ENCODE data around the gene PRUNE2. TPM values are rescaled to one million over a fixed set of nuclear protein-coding genes. Genes with fewer than 3 reads are reported as not detected.

PRUNE2 gene
- total and polyA plus RNA-seq, 4 donors = 3.8 to 18.1 (median 7.8) TPM

- Histone ChIP-seq H3K36me3 (ENCODE audit: control insufficient read depth in 4 of 4, insufficient read depth in 4 of 4, low read length in 4 of 4) (no peaks in the 10 kb centered on the region), H3K9me3 (ENCODE audit: control insufficient read depth in 4 of 4, insufficient read depth in 3 of 4, low read length in 3 of 4) (peaks cover 0 to 3% (median 0%) of the 10 kb centered on the region in 4 donors), H3K9ac (ENCODE audit: insufficient read depth in 1 of 2, low read length in 2 of 2) (no peak overlapping the region), H3K27ac (ENCODE audit: low read depth in 1 of 2, low read length in 1 of 2) (no peak overlapping the region), H3K4me3 (no peak overlapping the region), H3K27me3 (ENCODE audit: control insufficient read depth in 3 of 3, insufficient read depth in 3 of 3, low read length in 2 of 3) (no peaks in the 10 kb centered on the region), H3K4me1 (ENCODE audit: control insufficient read depth in 5 of 5, insufficient read depth in 5 of 5, low read length in 5 of 5) (peaks cover 0 to 7% (median 0%) of the 10 kb centered on the region in 5 donors)
- no peak for DNase-seq
- ATAC-seq (ENCODE audit: insufficient read depth, low FRiP score) = no peak
- TF ChIP-seq CTCF (IDR thresholded peaks at IDR 0.05; ENCODE audit: control extremely low read depth, extremely low read depth) = no peak
- 79 to 89% methylated on average over 5 of the region's 5 CpGs for WGBS, 2 donors
Measured at GRCh38 chr9:76642701-76643209, 263.2 kb downstream of the PRUNE2 start.

GRCh38 chr9:76642074-76642473 is 263.8 kb downstream of the PRUNE2 start:
- DNase-seq (no peak), ATAC-seq (ENCODE audit: insufficient read depth, low FRiP score) (no peak)
- TF ChIP-seq CTCF (IDR thresholded peaks at IDR 0.05; ENCODE audit: control extremely low read depth, extremely low read depth) = no peak
- Histone ChIP-seq H3K27me3 (ENCODE audit: control insufficient read depth in 3 of 3, insufficient read depth in 3 of 3, low read length in 2 of 3) (no peaks in the 10 kb centered on the region), H3K4me1 (ENCODE audit: control insufficient read depth in 5 of 5, insufficient read depth in 5 of 5, low read length in 5 of 5) (peaks cover 0 to 7% (median 0%) of the 10 kb centered on the region in 5 donors), H3K9ac (ENCODE audit: insufficient read depth in 1 of 2, low read length in 2 of 2) (no peak overlapping the region), H3K4me3 (no peak overlapping the region), H3K27ac (ENCODE audit: low read depth in 1 of 2, low read length in 1 of 2) (no peak overlapping the region), H3K9me3 (ENCODE audit: control insufficient read depth in 4 of 4, insufficient read depth in 3 of 4, low read length in 3 of 4) (peaks cover 0 to 3% (median 0%) of the 10 kb centered on the region in 4 donors), H3K36me3 (ENCODE audit: control insufficient read depth in 4 of 4, insufficient read depth in 4 of 4, low read length in 4 of 4) (no peaks in the 10 kb centered on the region)
- WGBS, 2 donors = 95% methylated on average over 1 of the region's 1 CpG

GRCh38 chr9:76638001-76638400 is 267.9 kb downstream of the PRUNE2 start:
- Histone ChIP-seq H3K4me3 (no peak overlapping the region), H3K4me1 (ENCODE audit: control insufficient read depth in 5 of 5, insufficient read depth in 5 of 5, low read length in 5 of 5) (peaks cover 0 to 1% (median 0%) of the 10 kb centered on the region in 5 donors), H3K27ac (ENCODE audit: low read depth in 1 of 2, low read length in 1 of 2) (no peak overlapping the region), H3K36me3 (ENCODE audit: control insufficient read depth in 4 of 4, insufficient read depth in 4 of 4, low read length in 4 of 4) (no peaks in the 10 kb centered on the region), H3K9me3 (ENCODE audit: control insufficient read depth in 4 of 4, insufficient read depth in 3 of 4, low read length in 3 of 4) (no peaks in the 10 kb centered on the region), H3K27me3 (ENCODE audit: control insufficient read depth in 3 of 3, insufficient read depth in 3 of 3, low read length in 2 of 3) (no peaks in the 10 kb centered on the region), H3K9ac (ENCODE audit: insufficient read depth in 1 of 2, low read length in 2 of 2) (no peak overlapping the region)
- 78 to 91% methylated on average over 4 of the region's 4 CpGs for WGBS, 2 donors
- no peak for ATAC-seq (ENCODE audit: insufficient read depth, low FRiP score)
- TF ChIP-seq CTCF (IDR thresholded peaks at IDR 0.05; ENCODE audit: control extremely low read depth, extremely low read depth) = no peak
- DNase-seq = no peak

- Histone ChIP-seq H3K36me3 (ENCODE audit: control insufficient read depth in 4 of 4, insufficient read depth in 4 of 4, low read length in 4 of 4) (no peaks in the 10 kb centered on the region), H3K27me3 (ENCODE audit: control insufficient read depth in 3 of 3, insufficient read depth in 3 of 3, low read length in 2 of 3) (no peaks in the 10 kb centered on the region), H3K9ac (ENCODE audit: insufficient read depth in 1 of 2, low read length in 2 of 2) (no peak overlapping the region), H3K4me1 (ENCODE audit: control insufficient read depth in 5 of 5, insufficient read depth in 5 of 5, low read length in 5 of 5) (peaks cover 0 to 1% (median 0%) of the 10 kb centered on the region in 5 donors), H3K27ac (ENCODE audit: low read depth in 1 of 2, low read length in 1 of 2) (no peak overlapping the region), H3K4me3 (no peak overlapping the region), H3K9me3 (ENCODE audit: control insufficient read depth in 4 of 4, insufficient read depth in 3 of 4, low read length in 3 of 4) (no peaks in the 10 kb centered on the region)
- no peak for DNase-seq
- no peak for ATAC-seq (ENCODE audit: insufficient read depth, low FRiP score)
- 33 to 69% methylated on average over 2 of the region's 2 CpGs for WGBS, 2 donors
- no peak for TF ChIP-seq CTCF (IDR thresholded peaks at IDR 0.05; ENCODE audit: control extremely low read depth, extremely low read depth)
Measured at GRCh38 chr9:76637416-76637815, 268.5 kb downstream of the PRUNE2 start.
